GM19468 (cell line): ENCODE data around the gene P3R3URF.

Experiments used
- ATAC-seq: cut with Tn5 transposase; IDR thresholded peaks from one replicate; pipeline ENCODE4 v1.9.1; 2021; ENCODE audit warnings: mild to moderate bottlenecking, moderate library complexity, moderate number of reproducible peaks; ENCODE audit not compliant: unreplicated experiment; ENCODE audit errors: extremely low read depth

Gene P3R3URF

DNA sequence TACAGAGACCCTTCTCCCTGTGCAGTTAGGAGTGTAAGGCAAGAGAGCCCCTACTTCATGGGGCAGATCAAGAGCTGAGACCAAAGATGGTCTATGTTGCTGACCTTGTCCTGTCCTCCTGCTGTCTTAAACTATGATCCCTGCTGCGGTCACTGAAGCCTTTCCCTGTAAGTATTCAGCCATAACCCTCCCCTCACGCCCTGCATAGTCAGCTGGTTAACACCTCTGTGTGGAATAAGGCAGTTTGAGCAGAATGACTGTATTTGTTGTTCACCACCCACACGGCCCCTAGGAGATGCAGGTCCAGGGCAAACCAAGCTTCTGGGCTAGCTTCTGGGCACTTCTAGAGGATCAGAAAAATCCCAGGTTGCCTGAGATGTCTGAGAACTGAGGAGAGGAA, 1.0 kb downstream of the P3R3URF start:
- ATAC-seq: no peak

DNA sequence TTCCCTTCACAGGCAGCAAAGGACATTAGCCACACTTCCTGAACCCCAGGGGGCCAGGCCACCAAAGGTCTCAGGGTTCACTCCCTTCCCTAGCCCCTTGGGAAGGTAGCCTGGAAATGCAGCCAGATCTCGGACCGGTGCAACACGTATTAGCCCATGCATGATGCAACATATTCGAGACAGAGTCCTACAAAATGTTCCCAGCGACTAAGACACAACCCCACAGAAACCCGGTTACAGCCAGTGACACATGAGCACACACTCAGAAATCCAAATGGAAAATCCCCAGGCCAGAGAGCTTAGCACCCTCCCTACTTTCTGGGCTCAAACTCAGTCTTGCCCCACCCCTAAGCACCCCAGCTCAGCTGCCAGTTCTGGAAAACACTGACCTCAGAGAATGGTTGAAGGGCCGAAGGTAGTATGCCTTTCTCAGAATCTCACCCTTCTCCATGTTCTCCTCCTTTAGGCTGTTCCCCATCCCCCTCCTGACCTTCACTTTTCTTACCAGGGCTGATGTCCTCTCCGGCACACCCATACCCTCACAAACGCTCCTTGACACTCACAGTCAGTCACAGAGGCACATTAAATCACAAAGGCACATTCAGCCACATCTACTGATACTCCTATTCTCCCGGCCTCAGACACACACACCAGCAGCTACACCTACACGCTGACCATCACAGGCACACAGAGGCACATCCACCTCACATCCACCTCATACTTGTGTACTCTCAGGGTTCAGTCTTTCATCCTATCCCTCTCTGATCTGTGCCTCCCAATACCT, 1.6 kb downstream of the P3R3URF start, which contains the start of gene TSPAN1:
Gene TSPAN1, plus strand, starts transcription at position 640 of the 784 bp plus-strand sequence. CDS start 6,021 bp downstream, outside the sequence.
- no peak for ATAC-seq

DNA sequence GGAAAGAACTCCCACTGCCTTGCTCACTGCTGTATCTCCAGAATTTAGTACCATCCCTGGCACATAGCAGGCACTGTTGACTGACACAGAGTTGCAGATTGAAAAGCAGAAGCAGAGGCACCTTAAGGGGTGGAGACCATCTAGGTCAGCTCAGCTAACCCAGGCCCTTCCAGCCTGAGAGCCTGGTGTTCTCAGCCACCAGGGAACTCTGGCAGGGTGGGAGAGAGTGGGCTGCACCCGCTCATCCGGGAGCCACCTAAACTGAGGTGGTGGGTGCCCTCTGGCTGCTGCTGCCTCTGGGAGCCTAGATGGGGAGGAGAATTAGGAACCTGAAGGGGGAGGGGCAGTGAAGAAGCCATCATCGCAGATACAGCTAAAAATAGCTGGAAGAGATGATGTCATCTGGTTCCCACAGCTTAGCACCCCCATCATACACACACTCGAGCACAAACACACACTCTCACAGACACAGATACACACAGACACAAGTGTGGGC, 2.9 kb downstream of the P3R3URF start:
- no peak for ATAC-seq

DNA sequence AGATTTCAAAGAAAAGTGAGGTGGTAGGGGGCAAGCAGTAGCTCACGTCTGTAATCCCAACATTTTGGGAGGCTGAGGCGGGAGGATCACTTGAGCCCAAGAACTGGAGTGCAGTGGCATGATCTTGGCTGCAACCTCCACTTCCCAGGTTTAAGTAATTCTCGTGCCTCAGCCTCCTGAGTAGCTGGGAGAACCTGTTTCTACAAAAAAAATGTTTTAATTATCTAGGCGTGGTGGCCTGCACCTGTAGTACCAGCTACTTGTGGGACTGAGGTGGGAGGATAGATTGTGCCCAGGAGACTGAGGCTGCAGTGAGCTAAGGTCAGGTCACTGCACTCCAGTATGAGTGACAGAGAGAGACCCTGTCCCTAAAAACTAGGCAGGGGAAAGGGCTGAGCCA, 4.0 kb downstream of the P3R3URF start:
- ATAC-seq: no peak

DNA sequence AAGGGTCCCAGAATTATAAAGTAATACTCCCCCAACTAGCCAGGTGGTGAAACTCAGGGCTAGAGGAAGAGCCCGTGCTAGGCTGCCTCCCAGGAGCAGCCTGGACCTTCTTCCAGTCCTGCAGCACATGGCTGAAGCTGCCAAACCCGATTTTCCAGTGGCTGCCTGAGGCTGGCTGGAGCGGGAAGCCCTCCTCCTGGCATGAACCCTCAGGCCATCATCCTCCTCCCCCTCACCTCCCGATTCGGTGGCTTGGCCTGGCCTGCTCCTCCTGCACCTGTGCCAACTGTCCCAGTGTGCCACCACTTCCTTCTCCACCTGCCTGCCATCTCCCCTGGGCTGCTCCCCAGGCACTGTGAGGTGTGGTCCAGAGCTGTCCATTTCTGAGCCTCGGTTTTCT, 4.4 kb downstream of the P3R3URF start:
- no peak for ATAC-seq

DNA sequence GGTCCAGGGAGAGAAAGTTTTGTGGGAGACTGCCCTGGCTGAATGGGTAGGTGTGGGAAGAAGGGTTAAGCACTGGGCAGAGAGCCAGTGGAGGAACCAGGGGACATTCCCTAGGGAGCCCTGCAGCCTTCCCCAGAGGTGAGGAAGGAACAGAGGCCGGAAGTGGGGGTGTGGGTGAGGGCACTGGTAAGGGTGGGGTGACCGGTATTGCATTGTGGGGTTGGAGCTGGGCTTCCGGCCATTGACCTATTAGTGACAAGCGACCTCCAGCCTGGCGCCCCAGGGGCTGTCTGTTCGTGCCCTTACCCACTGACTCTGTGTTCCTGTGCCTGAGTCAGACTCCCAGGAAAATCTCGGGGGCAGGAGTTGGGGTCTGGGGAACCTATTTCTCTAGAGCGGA, 4.9 kb downstream of the P3R3URF start:
- ATAC-seq: no peak

DNA sequence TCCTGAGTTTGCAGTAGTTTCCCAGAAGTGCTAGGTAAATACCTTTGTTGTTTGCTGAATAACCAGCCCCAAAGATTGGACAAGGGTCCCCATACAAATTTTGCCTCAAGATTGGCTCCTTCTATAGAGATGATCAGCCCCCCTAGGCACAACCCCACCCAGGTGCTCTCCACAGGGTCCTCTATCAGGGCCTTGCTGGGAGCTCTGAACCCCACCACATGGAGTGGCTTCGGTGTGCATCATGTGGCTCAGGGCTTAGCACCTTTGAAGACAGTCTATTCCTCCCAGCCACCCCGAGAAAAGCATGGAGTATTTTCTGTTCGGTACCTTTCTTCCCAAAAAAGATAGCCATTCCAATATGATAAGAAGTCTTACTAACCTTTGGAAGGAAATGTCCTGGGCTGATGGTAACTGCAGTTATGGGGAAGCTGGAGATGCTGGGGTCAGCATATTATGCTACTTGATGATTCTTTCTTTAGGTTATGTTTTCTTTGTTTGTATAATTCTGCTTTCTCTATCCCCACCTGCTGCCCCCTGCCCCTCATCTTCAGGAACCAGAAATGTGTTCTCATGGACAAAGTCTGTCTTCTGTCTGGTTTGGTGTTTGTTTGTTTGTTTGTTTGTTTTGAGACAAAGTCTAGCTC, 6.4 kb downstream of the P3R3URF start:
- no peak for ATAC-seq

DNA sequence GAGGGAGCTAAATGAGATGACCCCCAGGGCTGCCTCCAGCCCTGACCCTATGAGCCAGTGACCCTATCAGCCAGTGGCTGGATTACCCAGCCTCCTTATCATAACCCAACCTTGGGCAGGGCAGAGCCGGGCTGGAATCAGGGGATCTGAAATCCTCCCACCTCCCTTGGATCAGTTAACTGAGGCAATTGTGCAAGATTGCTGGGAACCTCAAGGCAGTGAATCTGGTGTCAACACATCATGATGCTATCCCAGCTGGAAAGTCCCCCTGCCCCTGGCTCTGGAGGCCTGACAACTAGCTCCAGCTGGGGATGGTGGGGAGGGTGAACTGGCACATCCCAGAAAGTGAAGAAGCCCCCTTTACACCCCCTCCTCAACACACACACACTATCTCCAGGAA, 7.8 kb downstream of the P3R3URF start:
- no peak for ATAC-seq

DNA sequence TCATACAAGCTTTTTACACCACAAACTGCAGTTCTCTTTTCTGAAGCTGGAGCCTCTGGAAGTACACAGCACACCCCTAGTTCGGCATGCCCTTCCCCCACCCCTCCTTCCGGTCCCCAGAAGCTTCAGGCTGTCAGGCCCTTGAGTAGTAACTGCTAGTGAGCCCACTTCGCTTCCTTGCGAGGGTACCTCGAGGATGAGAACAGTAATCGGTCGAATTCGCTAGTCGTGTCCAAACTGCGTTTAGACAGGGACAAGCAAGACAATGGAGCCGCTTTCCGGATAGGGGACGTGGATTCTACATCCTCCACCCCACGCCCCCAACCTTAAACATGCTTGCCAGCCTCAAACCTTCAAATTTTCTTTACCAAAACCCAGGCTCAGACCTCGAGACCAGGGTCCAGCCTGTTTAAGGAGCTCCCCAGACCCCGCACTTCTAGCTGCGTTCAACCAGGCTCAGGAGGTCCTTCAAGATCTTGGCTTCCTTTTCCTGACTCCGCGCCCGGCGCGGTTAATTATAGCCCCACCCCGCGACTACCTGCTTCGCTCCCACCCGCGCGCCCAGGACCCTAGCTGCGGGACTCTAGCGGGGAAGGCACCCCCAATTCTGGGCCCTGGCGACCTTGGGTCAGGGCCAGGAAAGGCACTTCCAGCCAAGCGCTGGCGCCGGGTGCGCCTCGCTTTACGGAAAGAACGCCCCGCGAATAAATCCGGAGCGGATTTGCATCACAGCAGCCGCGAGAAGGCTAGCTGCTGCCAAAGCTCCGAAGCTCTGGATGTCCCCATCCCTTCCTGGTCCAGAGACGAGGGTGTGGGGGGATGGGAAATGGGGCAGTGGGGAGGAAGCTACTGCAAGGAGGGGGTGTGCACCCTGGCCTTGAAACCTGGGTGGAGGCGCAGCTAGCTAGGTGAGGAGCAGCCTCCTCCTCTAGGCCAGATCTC, 9.5 kb downstream of the P3R3URF start:
- no peak for ATAC-seq

DNA sequence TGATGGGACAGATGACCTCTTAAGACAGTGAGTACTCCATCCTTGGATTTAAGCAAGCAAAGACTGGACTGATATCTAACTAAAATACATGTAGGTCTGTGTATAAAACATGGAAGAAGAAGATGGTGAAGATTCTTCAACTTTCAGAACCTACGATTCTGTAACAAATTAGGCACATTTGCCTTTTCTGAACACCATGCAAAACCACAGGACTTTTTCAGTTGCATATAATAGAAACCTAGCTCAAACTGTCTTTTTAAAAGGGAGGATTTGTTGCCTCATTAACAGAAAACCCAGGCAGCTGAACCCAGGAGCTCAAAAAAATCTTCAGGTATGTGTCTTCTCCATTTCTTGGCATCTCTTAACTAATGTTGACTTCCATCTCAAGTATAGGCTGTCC, 16.1 kb downstream of the P3R3URF start:
- ATAC-seq: no peak

DNA sequence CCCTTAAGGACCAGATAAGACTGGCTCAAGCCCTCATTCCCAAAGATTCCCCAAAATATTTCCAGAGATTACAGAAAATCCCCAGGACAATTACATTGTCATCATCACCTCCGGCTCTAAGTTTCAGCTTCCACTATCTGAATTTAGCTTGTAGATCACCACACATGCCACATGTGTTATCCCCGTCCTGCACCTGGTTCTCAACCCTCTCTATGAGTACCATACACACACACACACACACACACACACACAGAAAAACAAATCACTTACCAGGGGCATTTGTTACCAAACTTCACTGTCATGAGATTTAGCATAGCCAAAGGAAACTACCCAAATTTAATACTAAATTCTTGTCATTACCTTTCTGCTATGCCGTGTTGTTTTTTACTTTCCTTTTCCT, 16.8 kb downstream of the P3R3URF start:
- no peak for ATAC-seq

DNA sequence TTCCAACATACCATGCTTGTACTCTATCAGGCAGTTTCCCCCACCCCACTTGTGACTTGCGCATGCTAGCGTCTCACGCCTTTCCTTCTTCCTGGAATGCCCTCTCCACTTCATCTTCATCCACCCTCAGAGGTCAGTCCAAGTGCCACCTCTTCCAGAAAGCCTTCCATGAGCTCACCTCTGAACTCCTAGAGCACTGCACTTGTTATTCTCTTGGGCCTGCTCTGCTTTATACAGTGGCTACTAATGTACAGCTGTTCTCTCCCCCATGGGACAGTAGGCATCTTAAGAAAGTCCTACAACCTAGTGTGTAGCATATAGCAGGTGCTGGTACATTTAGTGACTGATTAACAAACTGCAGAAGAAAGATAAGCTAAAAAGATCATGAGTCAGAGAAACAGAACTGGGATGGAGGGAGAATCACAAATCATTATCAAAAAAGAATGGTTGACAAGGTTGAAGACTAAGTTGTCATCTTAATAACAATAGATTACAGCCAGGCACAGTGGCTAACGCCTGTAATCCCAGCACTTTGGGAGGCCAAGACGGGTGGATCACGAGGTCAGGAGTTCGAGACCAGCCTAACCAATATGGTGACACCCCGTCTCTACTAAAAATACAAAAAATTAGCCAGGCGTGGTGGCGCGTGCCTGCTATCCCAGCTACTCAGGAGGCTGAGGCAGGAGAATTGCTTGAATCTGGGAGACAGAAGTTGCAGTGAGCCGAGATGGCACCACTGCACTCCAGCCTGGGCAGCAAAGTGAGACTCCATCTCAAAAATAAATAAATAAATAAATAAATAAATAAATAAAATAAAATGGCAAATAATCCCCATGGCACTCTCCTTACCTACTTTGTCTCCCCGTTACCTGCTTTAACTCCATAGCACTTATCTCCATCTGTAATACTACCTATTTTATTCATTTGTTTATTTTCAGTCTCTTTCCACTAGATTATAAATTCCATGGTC, 17.7 kb downstream of the P3R3URF start:
- ATAC-seq: peak; percentile 48

DNA sequence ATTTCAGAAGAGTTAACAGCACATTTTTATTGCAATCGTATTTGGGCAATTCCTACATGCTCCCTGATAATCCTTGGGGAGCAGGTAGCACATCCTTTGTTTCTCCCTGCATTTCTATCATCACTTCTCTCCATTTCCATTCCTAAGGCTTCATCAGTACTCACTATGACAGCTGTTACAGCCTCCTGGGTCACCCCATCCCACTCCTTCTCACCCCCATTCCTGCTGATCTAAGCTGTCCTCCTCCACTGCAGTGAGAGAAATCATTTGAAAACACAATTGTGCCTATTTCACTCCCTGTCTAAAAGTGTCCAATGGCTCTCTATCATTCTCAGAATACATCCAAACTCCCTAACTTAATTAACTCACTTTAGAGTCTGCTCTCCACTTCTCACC, 18.4 kb downstream of the P3R3URF start:
- ATAC-seq: no peak

DNA sequence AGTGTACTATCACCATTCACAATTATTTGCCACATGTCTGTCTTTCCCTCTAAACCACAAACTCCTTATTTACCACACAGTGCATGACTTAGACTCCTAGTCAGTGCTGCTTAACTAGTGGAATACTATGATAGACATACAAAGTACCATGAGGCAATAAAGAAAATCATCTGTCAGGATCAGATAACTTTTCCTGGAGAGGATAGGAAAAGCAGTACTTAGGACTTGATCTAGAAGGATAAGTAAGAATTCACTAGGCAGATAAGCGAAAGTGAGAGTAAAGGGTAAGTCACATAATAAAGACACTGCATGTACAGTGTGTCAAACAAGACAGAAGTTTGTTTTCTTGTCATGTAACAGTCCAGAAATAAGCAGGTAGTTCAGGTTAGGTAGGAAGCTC, 22.6 kb downstream of the P3R3URF start:
- ATAC-seq: no peak

DNA sequence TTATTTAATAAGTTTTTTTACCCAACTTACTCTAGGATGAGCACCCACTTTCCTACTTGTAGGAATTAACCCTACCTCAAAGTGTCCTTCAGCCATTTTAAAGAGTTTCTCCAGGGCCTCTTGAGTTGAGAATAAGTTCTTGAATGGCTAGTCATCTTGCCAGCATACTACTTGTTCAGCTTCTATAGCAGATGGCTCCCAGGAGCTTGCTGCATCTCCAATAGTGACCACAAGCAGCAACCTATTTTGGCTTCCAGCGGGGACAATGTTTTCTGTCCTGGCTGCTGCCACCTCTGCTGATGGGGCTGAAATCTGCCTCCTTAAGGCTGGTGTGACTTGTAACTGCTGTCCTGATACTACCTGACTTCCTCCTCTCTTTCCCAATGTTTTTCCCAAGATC, 23.1 kb downstream of the P3R3URF start:
- no peak for ATAC-seq

DNA sequence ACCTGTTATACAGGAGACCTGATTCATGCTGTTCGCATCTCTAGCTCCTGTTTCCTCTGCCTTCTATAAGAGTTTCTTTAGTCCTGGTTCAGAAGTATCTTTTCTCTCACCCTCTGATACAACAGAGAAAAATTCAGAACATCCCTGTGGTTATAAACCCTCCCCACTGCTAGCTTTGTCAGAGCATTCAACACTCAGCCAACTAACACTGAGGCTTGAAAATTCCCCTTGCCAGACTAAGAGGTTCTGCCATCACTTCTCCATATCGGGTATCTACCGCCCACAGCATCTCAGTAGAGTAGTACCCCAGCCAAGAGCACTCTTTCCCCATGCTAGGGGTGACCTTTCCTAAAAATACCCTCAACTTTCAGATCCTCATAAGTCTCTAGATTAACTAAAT, 24.3 kb downstream of the P3R3URF start:
- ATAC-seq: no peak

DNA sequence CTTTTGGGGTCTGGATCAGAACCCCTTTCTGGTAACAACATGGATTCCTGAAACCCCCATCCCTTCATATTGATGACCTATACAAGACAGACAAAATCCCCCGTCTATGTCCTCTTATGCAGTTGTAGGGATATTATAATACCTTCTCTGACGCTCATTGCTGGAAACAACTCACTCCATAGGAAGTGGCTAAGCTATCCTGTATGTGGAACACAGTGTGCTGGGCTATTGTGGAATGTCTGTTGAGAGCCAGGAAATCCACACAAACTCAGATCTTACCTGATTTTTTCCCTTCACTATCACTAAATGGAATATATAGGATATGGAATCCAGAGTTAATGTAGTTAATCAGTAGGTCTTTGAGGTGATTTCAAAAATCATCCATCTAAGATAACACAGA, 26.2 kb downstream of the P3R3URF start:
- ATAC-seq: no peak

DNA sequence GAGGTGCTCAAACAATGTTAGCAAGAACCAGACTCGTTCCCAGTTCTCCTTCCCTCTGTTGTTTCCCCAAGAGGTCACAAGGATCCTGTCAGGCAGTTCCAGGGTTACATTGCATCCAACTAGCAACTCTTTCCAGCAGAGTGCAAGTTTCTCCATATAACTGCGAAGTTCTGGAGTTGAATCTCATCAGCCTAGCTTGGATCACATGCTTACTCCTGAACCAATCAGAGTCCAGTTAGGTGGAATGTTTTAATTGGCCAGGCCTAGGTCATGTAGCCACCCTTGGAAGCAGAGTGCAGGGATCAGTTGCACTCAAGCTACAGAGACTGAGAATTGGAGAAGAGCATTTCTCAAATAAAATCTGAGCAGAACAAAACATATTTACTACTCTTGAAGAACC, 28.0 kb downstream of the P3R3URF start:
- no peak for ATAC-seq

DNA sequence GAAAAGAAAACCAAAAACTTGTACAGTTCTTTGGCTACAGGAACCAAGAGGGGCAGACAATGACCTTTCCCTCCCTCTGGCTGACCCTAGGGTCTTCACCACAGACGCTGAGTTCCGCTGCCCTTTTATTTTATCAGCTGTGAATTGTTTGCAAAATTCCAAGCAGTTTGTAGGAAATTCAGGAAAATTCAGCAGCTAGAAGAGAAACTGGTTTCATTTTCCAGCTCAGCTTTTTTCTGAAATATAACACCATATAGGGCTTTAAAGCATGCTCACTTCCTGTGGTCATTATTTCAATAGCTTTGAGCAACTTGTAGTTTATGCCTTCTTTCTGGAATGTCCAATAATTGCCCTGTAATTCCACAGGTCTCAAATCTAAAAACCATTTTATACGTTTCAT, 38.4 kb downstream of the P3R3URF start:
- no peak for ATAC-seq

DNA sequence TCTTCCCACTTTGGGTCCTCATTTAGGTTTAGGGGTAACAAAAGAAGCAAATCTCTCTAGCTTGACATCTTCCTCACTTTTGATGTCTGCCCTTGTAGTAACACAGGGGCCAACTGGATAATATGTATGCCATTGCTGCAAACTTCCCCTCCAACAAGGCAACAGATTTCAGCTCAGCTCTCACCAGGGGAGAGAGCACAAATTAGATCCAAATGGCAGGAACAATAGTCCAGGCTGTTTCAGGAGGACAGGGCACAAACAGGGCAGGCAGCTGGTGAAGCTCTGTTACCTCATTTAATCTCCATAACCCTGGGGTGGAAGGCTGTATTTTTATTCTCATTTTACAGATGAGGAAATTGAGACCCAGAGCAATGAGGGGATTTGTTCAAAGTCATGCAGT, 39.6 kb downstream of the P3R3URF start:
- no peak for ATAC-seq
